Natural killer cell (primary cell): ENCODE results near the gene OR4C5. TPM values are rescaled to one million over a fixed set of nuclear protein-coding genes. Genes with fewer than 3 reads are reported as not detected.
"Not testable (repeated sequence)": the region's sequence is repeated elsewhere in the genome, so short reads cannot be mapped to it uniquely, and the experiment has no call there.

Experiments used
- ATAC-seq, 3 donors: fragments of 150-1000 bp in 2 of 3; fragments of 200-7000 bp in 1 of 3; cut with Tn5 transposase; 1 replicate in 1 of 3; 2 replicates in 2 of 3; pipeline ENCODE4 v1.10.0; 2021; ENCODE audit warnings: mild to moderate bottlenecking in 2 of 3, moderate library complexity in 2 of 3
- DNase-seq, 2 donors: peaks; one replicate each; pipeline versions ENCODE4 v3.0.0 to v3.0.0-alpha.2; 2013 to 2021; ENCODE audit warnings: mixed read lengths in 1 of 2
- H3K27ac ChIP-seq: one replicate; pipeline ENCODE4 v1.5.1; 2013; ENCODE audit warnings: mild to moderate bottlenecking, low read length
- H3K27me3 ChIP-seq: one replicate; pipeline ENCODE4 v1.6.1; 2013; ENCODE audit warnings: low read length; ENCODE audit not compliant: control insufficient read depth, insufficient read depth
- H3K36me3 ChIP-seq: one replicate; pipeline ENCODE4 v1.6.1; 2013; ENCODE audit warnings: low read length; ENCODE audit not compliant: control insufficient read depth, insufficient read depth
- H3K4me1 ChIP-seq: one replicate; pipeline ENCODE4 v1.6.1; 2013; ENCODE audit warnings: low read length; ENCODE audit not compliant: control insufficient read depth, insufficient read depth
- H3K4me3 ChIP-seq: one replicate; pipeline ENCODE4 v1.5.1; 2013; ENCODE audit warnings: low read length
- H3K9me3 ChIP-seq: one replicate; pipeline ENCODE4 v1.6.1; 2013; ENCODE audit warnings: low read length; ENCODE audit not compliant: control insufficient read depth, insufficient read depth
- H3K27ac Mint-ChIP-seq, 2 donors: one replicate each; pipeline ENCODE4 v1.8.0; 2022; ENCODE audit warnings: mild to moderate bottlenecking in 2 of 2, mixed read lengths in 2 of 2, moderate library complexity in 1 of 2
- H3K27me3 Mint-ChIP-seq, 2 donors: one replicate each; pipeline ENCODE4 v1.8.0; 2022; ENCODE audit warnings: low read depth in 2 of 2, mixed read lengths in 2 of 2
- H3K36me3 Mint-ChIP-seq: one replicate; pipeline ENCODE4 v1.8.0; 2022; ENCODE audit warnings: mixed read lengths
- H3K4me1 Mint-ChIP-seq, 2 donors: one replicate each; pipeline ENCODE4 v1.8.0; 2022; ENCODE audit warnings: mixed read lengths in 2 of 2
- H3K4me3 Mint-ChIP-seq: one replicate; pipeline ENCODE4 v1.8.0; 2022; ENCODE audit warnings: mild to moderate bottlenecking, moderate library complexity, mixed read lengths
- H3K9me3 Mint-ChIP-seq, 2 donors: one replicate each; pipeline ENCODE4 v1.8.0; 2022; ENCODE audit warnings: mixed read lengths in 2 of 2
- whole genome bisulfite sequencing: methylation state at CpG from one replicate; pipeline ENCODE4 v1.1.7; 2013; ENCODE audit warnings: missing lambda C conversion rate; ENCODE audit not compliant: insufficient coverage; 5-methylcytosine and 5-hydroxymethylcytosine counted together
- intact Hi-C: fragments of 100-400 bp; cut with micrococcal nuclease; formaldehyde crosslinking; loops from one replicate; pipeline ENCODE4 v1.14.2; 2022
- total RNA-seq, 4 donors: library from RNA; stranded (reverse); fragments of 120-200 nt in 1 of 4; gene quantifications; one replicate each; pipeline versions ENCODE4 v1.2.3 to v1.2.4, GENCODE V29; 2013 to 2022
- TF ChIP-seq, protein P1 (sequence below): fragments of 200-600 bp; IDR thresholded peaks from one replicate; pipeline ENCODE4 v1.8.0; 2022; ENCODE audit warnings: antibody characterized with exemption

OR4C5 gene
- not detected for total RNA-seq
- total RNA-seq (2013): not detected

DNA sequence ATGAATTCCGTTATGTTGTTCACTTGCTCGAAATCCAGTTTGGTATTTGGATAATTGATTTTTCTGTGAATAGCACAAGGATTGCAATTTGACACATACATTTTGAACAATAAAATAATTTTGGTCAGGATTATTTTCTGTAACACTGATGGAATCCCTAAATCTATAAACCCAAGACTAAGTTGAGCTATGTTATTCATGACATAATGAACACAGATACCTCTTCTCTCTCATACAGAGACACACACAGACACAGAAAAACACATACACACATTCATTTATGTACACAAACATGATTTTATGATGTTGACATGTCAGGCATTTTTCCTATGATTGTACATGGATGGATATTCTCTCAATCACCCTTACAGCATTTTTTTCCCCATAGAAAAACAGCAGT lies at the start of gene OR4C5:
Gene OR4C5 (minus strand): TSS at position 101 of the 400 bp plus-strand sequence. CDS start 0 bp downstream, at position 101.
- DNase-seq: no peak
- TF ChIP-seq, protein P1, sequence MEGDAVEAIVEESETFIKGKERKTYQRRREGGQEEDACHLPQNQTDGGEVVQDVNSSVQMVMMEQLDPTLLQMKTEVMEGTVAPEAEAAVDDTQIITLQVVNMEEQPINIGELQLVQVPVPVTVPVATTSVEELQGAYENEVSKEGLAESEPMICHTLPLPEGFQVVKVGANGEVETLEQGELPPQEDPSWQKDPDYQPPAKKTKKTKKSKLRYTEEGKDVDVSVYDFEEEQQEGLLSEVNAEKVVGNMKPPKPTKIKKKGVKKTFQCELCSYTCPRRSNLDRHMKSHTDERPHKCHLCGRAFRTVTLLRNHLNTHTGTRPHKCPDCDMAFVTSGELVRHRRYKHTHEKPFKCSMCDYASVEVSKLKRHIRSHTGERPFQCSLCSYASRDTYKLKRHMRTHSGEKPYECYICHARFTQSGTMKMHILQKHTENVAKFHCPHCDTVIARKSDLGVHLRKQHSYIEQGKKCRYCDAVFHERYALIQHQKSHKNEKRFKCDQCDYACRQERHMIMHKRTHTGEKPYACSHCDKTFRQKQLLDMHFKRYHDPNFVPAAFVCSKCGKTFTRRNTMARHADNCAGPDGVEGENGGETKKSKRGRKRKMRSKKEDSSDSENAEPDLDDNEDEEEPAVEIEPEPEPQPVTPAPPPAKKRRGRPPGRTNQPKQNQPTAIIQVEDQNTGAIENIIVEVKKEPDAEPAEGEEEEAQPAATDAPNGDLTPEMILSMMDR: no peak
- H3K27ac Mint-ChIP-seq: no peak within 1 kb of the TSS
- WGBS: 79% methylated on average over 2 of the region's 2 CpGs
- Histone ChIP-seq H3K9me3 (no peaks in the 10 kb centered on the region), H3K27me3 (no peaks in the 10 kb centered on the region), H3K4me1 (no peaks in the 10 kb centered on the region), H3K27ac (no peak within 1 kb of the TSS), H3K36me3 (no peaks in the 10 kb centered on the region), H3K4me3 (no peak within 1 kb of the TSS)
- no peaks in the 10 kb centered on the region for H3K27me3 Mint-ChIP-seq
- intact Hi-C loops: no loop called here
- H3K4me1 Mint-ChIP-seq: no peaks in the 10 kb centered on the region
- no peak for ATAC-seq
- no peaks in the 10 kb centered on the region for H3K36me3 Mint-ChIP-seq
- H3K9me3 Mint-ChIP-seq: peaks cover 3 to 4% of the 10 kb centered on the region in 2 donors
- no peak within 1 kb of the TSS for H3K4me3 Mint-ChIP-seq

DNA sequence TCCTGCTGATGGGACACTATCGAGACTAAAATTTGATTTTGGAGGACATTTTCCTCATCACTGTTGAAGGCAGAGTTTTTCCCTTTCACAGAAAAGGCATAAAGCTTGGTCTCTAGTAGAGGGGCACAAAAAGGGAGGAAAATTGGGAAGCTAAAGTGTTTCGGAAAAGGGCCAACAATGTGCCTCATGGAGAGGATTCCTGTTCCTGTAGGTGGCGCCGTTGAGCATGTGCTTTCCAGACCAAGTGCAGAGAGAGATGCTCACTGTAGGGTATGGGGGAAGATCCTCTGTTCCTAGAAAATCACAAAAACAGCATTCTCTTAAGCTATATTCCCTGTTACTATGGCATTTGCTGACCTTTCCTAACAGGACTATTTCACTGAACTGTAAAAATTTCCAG lies 18.4 kb upstream of the OR4C5 start:
- no peak for DNase-seq
- peaks cover 3% of the 10 kb centered on the region for H3K9me3 ChIP-seq
- Mint-ChIP-seq H3K9me3 (peaks cover 6 to 14% of the 10 kb centered on the region in 2 donors), H3K4me3 (no peak overlapping the region), H3K27me3 (no peaks in the 10 kb centered on the region), H3K36me3 (peaks cover 14% of the 10 kb centered on the region), H3K4me1 (no peaks in the 10 kb centered on the region), H3K27ac (no peak overlapping the region)
- 57% methylated on average over 4 of the region's 4 CpGs for WGBS
- TF ChIP-seq, protein P1: no peak
- no peak overlapping the region for H3K4me3 ChIP-seq
- ATAC-seq: no peak
- no peaks in the 10 kb centered on the region for H3K36me3 ChIP-seq
- no peaks in the 10 kb centered on the region for H3K4me1 ChIP-seq
- intact Hi-C loops: no loop called here
- no peak overlapping the region for H3K27ac ChIP-seq
- H3K27me3 ChIP-seq: no peaks in the 10 kb centered on the region

DNA sequence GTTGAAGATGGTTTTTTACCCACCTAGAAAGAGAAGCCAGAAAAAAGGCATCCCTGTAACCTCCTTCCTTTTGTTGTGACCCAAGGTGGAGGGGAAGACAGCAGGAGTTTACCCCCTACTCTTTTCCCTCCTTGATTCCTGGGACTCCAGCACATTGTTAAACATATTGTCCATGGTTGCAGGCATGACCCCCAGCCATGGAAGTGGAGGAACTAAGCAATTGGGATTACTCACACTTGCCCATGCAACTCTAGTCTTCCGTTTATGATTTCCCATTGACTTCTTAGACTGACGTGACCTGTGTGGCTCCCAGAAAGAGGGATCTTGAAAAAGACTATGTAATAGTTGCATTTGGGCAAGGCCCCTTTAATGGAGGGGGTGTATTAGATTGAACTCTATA lies 17.9 kb upstream of the OR4C5 start:
- peaks cover 4 to 13% of the 10 kb centered on the region in 2 donors for H3K9me3 Mint-ChIP-seq
- H3K9me3 ChIP-seq, H3K27ac Mint-ChIP-seq, ATAC-seq, H3K4me3 ChIP-seq, H3K27me3 ChIP-seq, H3K27me3 Mint-ChIP-seq, H3K27ac ChIP-seq, intact Hi-C loops, H3K36me3 ChIP-seq, DNase-seq, H3K4me1 ChIP-seq, H3K4me1 Mint-ChIP-seq, H3K4me3 Mint-ChIP-seq: not testable (repeated sequence)
- 69% methylated on average over 2 of the region's 2 CpGs for WGBS
- peaks cover 14% of the 10 kb centered on the region for H3K36me3 Mint-ChIP-seq

DNA sequence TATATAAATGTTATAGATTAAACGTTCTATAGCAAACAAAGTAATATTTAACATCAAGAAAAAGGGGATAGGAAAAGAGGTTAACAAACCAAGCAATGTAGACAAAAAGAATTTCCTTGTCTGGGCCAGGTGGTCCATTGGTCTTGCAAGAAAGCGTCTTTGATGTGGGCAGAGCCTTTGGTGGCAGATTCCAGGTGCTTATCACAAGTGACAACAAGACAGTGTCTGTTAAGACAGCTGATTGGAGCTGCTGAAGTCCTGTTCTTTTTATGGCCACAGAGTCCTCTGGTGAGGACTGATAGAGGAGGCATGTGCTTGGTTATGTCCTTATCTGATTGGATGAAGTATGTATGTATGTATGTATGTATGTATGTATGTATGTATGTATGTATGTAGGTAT lies 5.0 kb downstream of the OR4C5 start:
- H3K4me1 Mint-ChIP-seq: not testable (repeated sequence)

More for the DNA sequence above, 5.0 kb downstream of the OR4C5 start:
- H3K27me3 Mint-ChIP-seq, H3K27me3 ChIP-seq, intact Hi-C loops, H3K36me3 ChIP-seq, H3K9me3 ChIP-seq, DNase-seq, H3K4me3 ChIP-seq, H3K36me3 Mint-ChIP-seq, H3K27ac Mint-ChIP-seq, H3K4me3 Mint-ChIP-seq, ATAC-seq, H3K27ac ChIP-seq, H3K4me1 ChIP-seq: not testable (repeated sequence)
- 62% methylated on average over 1 of the region's 2 CpGs for WGBS
- H3K9me3 Mint-ChIP-seq: peaks cover 9 to 13% of the 10 kb centered on the region in 2 donors
